HG02642 (cell line): Measurements from ENCODE around the gene ACSL1.

ENCODE experiments used
- ATAC-seq: cut with Tn5 transposase; IDR thresholded peaks from one replicate; pipeline ENCODE4 v1.9.1; 2021; ENCODE audit warnings: mild to moderate bottlenecking; ENCODE audit not compliant: unreplicated experiment, poor library complexity

Gene ACSL1

DNA sequence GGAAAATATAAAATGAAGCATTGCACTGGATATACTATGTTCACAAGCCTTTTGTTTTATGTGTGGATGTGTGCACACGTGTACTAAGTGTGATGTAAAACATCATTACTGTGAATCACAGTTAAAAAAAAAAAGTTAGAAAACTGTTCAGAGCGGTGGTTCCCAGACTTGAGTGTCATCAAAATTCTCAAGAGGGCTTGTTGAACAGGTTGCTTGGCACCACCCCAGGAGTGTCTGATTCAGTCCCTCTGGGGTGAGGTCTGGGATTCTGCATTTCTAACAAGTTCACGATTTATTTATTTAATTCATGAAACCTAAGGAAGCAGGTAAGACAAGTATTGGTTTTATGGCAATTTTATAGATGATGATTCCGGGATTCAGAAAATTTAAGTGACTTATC is 93.6 kb downstream of the ACSL1 start:
- no peak for ATAC-seq

DNA sequence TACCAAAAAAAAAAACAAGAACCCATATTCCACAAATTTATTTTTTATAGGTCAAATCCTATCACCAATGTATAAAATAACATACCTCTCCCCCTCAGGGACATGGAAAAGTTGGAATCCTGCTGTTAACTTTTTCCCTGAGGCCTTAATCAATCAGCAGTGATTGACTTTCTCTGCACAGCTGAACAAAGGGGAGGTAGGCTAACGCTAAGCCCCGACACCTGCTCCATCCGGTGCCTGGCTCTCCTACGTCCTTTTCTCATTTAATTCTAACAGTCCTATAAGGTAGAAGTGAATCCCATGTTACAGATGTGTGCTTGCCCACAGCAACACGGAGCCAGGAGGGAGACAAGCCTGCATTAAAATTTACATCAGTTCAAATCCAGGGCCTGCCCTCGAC is 94.7 kb downstream of the ACSL1 start:
- ATAC-seq, result no peak

- no peak for ATAC-seq
These were observed 95.8 kb downstream of the ACSL1 start for GRCh38 chr4:184729946-184730345.

GRCh38 chr4:184728858-184729257 is 96.9 kb downstream of the ACSL1 start:
- no peak for ATAC-seq

DNA sequence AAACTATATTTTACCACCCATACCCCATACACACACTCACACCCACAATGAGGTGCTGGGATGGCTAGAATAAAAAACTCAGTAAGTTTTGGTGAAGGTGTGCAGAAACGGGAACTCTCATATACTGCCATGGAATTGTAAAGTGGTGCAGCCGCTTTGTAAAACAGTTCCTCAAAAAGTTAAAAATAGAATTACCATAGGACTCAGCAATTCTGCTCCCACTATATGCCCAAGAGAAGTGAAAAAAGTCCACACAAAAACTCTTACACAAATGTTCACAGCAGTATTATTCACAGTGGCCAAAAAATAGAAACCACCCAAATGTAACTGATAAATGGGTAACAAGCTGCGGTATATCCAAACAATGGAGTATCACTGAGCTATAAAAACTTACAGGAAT is 98.3 kb downstream of the ACSL1 start:
- ATAC-seq, result no peak

DNA sequence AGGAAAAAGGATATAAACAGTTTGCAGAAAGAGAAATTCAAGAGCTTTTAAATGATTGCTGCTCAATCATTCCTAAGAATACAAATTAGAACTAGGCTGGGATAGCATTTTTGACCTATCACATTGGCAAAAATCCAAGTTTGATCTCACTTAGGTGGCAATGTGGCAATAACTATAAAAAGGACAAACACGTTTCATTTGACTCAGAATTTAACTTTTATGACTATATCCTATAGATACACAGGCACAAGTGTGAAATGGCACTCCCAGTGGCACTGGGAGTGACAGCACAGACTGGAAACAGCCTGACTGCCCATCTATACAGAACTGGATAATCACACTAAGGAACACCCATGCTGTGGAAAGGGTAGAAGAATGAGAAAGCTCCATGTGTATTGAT is 103.0 kb downstream of the ACSL1 start:
- no peak for ATAC-seq

DNA sequence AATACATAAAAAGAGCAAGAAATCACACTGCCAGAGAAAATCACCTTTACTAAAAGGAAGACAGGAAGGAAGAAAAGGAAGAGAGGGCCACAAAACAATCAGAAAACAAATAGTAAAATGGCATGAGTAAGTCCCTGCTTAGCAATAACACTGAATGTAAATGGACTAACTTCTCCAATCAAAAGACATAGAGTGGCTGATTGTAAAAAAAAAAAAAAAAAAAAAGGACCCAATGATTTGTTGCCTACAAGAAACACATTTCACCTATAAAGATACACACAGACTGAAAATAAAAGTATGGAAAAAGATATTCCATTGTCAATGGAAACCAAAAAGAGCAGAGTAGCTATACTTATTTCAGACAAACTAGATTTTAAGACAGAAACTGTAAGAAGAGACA is 104.5 kb downstream of the ACSL1 start:
- ATAC-seq, result no peak

GRCh38 chr4:184719407-184719806 is 106.4 kb downstream of the ACSL1 start:
- no peak for ATAC-seq

DNA sequence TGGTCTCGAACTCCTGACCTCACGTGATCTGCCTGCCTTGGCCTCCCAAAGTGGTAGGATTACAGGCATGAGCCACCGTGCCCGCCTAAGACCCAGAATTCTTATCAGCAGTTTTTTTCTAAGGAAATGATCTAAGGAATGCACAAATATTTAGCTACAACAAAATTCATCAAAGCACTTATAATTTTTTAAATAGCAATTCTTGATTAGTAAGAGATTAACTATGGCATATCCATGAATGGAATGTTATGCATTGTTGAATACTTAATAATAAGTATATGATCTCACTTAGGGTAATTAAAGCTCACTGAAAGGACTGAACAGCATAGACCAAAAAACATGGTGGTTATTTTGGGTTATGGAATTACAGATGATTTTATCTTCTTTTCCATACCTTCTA is 110.2 kb downstream of the ACSL1 start:
- no peak for ATAC-seq

GRCh38 chr4:184713887-184714286 is 111.9 kb downstream of the ACSL1 start:
- ATAC-seq, result no peak

- ATAC-seq, result no peak
These were observed 113.4 kb downstream of the ACSL1 start for GRCh38 chr4:184712322-184712721.

DNA sequence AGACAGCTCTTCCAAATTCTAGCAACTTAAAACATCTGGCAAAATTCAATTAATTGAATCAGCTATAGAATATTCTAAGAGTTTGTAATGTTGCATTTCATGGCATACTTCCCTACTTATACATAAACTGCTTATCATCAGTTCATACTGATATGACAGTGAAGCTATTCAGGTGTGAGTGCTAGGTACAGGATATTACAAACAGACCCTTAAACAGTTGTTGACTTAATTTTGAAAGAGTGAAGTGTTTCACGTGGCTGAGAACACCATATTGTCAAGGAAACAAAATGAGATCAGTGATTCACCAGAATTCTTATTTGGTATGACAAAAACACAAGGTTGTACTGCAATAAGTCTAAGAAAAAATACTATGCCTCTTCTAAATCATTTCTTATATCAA is 119.3 kb downstream of the ACSL1 start:
- ATAC-seq, result no peak

- no peak for ATAC-seq
These were observed 120.1 kb downstream of the ACSL1 start for GRCh38 chr4:184705692-184706091.
